Measurements from ENCODE around the gene TBC1D5.

Gene TBC1D5

DNA sequence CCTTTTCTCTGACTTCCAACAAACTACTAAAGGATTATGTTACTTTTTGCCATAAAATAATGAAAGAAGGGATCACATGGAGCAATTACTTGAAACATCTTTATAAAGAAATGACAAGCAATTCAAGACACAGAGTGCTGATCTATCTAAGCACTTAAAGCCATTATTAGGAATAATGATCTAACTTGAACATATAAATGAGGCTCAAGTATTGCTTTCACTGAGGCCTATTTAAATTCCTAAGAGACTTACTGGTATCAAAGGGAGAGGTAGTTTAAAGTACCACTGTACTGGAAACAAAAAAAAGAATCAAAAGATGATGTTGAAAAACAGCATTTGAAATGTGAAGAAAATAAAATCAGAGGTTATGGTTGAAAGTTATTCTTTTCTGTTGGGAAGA lies 482.2 kb downstream of the TBC1D5 start:
- no peak for DNase-seq

DNA sequence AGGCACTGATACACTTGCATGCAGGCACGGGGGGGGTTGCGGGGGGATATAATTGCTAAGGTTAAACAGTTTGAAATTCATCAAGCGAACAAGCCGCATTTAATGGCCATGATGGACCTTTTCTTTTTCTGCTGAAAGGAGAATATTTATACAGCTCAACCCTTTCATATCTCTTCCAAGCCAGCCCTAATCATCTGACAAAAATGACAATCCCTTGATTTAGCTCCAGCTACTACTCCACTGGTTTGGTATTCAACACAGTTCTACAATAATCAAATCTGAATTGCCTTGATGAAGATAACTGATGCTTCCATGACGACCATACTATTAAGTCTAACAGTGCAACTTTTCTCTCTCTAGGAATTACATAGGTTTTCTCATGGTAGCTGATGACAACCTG lies 482.7 kb downstream of the TBC1D5 start:
- no peak for DNase-seq

DNA sequence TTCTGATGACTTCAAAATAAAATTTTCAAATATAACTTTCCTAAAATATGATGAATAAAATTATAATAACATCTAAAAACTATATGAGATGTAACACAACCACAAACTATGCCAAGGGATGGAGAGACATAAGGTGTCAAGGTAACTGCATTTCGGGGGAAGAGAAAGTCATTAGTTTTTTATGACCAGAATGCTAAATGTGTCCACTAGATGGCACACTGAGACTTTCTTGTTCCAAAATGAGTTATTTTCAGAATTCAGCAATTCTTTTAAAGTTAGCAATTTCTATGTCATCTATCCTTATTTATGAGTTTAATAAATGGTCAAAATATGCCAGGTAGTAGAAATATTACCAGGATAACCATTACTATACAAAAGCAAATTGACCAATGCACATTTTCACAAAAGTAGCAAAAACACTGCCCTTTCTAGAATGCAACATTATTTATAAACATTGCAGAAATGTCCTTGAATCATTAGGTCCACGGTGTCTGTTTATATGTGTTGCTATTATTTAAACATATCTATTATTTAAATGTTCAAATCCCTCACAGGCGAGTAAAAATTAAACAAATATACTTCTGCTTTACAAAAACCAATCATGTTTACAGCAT lies 483.5 kb downstream of the TBC1D5 start:
- no peak for DNase-seq

DNA sequence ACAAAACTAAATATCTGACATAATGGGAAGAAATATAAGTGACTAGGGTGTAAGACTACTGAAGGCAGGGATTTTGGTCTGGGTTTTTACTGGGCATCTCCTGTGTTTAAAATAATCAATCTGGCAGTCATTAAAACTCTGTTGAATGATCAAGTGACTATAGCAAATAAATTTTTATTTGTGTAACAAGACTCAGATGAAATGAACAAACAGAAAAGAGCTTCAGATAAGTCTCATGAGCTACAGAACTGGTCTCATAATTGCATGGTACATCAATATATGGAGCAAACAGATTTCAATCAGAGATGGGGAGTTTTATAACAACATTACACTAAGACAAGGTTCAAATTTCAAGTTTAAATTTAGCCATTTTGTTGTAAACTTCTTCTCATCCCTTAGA lies 485.2 kb downstream of the TBC1D5 start:
- DNase-seq, result no peak

DNA sequence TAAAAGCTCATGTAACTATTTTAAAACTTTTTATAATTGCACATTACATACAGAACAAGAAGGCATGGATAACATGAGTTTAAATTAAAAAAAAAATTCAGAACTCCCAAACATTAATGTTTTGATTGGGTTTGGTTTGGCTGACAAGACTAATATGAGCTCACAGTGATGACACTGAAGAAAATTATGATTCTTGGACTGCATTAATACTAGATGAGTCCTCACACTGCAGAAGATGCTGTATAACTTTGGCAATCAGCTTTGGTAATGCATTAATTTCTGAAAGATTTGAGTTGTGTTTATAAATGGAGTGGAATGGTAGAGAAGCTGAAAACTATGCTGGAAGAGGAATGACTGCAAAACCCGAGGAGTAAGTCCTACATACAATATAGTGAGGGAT lies 498.8 kb downstream of the TBC1D5 start:
- no peak for DNase-seq

DNA sequence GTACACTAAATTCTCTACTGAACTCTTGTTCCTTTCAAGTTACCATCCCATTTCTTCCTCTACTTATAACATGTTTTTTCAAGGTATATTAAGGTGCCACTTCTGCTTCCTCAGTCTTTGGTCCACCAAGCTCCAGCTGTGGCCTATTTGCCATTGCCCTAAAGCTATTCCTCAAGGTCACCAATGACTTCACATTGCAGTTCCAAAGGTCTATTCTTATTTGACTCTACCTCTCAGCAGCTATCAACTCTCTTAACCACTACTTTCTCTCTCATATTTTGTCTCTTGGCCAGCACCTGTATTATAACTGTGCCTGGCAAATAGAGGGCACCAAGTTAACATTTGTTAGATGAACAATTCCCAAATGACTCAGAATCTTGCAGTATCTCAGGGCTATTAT lies 503.0 kb downstream of the TBC1D5 start:
- no peak for DNase-seq

DNA sequence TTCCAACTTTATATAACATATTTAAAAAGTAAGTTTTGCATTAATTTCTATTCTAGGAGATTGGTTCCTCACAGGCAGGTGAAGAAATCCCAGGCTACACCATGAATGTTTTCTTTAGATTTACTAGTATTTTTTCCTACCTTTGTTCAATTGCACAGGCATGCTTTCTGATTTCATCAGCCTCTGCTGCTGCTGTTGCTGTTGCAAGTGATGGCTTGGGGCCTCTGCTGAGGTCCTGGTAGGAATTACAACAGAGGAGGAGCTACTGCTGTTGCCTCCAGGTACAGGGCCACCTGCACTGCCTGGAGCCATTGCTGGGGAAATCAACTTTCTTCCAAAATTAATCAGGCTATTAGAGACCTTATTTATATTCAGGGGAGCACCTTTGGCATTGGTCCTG lies 504.4 kb downstream of the TBC1D5 start:
- DNase-seq, result no peak

DNA sequence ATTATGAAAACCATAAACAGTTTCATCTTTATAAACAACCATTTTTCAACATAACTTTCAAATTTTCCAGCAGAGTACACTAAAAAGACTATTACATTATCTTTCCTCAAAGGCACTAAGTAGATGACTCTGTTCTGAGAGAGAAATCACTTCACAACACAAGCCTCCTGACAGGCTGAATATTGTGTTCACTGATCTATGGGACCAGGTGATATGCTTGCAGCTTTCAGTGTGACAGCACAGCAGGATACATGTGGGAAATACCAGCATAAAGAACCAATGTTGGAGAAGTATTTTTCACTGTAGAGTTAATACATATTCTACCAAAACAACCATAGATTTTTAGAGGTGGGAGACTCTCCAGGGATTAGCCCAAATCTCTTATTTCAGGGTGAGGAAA lies 507.1 kb downstream of the TBC1D5 start:
- no peak for DNase-seq

DNA sequence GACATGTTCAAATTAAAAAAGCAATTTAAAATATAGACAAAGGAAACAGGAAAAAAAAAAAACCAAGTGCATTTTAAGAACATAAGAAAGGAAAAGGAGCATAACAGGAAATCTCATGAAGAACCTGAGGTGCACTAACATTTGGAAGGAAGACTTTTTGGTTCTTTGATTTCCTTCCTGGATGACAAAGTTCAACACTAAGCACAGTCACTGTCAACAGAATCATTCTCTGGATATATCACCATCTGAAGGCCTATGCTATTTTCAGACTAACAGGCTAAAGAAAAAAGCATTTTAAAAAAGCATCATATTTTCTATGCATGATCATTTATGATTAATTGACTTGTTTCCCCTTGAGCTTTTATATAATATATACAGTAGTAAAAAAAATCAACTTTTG lies 508.0 kb downstream of the TBC1D5 start:
- no peak for DNase-seq

DNA sequence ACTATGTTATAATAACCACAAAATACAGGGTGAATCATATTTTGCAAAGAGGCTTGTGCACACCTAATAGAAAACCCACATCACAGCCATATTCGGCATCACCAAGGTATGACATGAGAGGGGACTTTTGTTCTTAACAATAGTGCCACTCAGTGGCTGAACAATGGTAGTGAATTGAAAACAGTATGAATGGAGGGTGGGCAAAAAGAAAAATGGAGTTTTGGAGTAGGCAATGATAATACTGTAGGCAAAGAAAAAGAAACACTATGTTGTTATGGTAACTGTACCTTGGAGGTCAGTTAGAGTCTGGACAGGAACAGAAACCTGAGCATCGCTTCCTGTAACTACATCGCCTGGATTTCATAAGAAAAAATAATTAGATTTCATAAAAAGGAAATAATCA lies 509.0 kb downstream of the TBC1D5 start:
- DNase-seq, result peak in 1 of 2 experiments; percentile 48

DNA sequence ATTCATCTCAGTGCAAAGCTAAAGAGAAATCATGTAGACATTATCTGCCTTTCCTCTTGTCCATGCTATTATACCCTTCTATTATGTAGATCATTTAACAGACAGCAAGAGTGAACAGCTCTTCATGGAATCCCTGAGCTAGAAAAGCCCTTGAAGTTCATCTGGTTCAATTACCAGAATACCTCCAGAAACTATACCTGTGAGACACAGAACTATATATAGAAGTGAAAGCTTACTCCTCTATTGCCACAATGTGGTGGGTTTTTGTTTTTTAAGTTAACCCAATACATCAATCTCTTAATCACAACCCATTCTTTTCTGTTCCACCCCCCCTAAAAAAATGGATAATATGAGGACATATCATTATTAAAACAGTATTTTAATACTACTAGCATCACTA lies 510.0 kb downstream of the TBC1D5 start:
- no peak for DNase-seq

DNA sequence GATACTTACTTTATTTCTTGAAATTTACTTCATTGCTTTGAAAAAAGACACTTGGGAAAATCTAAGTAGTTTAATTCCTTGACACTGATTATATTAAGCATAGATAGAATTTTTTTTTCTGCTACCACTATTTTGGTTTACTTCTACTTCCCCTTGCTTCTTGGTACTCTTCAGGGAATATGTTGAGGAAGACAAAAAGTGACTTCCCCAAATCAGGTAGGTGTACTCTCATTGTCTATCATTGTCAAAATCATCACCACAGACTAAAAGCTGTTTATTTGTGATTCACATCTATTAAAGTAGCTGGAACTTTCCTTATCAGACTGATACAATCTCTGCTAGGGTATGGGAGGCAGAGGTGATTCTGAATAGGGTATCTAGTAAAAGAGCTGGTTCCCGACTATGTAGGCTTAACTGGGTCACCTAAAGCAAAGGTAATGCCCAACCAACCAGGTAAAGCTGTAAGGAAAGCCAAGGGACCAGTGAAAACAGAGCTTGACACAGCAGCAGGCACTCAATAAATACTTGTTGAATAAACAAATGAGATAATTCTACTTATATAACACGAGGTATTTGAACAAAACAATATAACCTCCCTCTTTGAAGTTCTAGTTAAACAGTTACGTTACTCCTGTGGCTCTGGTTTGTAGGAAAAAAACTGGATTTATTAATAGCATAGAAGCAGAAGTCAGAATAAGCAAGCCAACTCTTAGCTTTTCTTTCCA lies 510.7 kb downstream of the TBC1D5 start:
- DNase-seq, result no peak

DNA sequence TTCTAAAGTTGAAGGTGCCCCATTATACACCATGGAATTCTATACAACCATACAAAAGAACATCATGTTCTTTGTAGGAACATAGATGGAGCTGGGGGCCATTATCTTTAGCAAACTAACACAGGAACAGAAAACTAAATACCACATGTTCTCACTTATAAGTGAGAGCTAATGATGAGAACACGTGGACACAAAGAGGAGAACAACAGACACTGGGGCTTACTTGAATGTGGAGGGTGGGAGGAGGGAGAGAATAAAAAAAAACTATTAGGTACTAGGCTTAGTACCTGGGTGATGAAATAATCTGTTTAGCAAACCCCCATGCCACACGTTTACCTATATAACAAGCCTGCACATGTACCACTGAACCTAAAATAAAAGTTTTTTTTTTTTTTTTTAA lies 515.0 kb downstream of the TBC1D5 start:
- no peak for DNase-seq

DNA sequence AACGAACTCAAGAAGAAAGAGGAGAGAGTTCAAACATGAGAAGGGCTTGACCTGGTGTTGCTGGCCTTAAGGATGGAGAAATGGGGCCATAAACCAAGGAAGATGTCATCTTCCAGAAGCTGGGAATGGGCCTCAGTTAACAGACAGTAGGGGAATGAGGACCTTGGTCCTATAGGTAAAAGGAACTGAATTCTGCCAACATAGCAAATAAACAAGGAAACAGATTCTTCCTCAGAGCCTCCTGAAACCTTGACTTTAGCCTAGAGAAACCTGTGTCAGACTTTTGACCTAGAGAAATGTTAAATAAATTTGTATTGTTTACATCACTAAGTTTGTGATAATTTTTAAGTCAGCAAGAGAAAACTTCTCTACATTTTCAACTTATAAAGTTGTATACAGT lies 520.9 kb downstream of the TBC1D5 start:
- DNase-seq, result no peak

DNA sequence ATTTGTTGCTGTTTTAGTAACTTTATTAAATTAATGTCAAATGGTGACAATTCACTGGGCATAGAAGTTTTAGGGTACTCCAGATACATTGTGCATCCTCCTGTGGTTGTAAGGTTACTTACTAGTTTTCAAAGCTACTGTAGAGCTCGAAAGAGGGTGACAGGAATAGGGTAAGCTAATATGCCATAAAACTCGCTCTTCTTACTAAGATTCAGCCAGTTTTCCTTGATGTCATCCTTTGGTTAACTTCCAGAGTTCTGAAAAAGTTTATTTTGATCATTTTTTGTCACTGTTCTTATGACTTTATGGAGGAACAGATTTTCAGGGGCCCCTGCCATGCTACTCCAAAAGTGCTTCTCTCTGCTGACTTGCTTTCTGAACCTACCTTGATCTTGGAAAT lies 522.8 kb downstream of the TBC1D5 start:
- DNase-seq, result no peak

DNA sequence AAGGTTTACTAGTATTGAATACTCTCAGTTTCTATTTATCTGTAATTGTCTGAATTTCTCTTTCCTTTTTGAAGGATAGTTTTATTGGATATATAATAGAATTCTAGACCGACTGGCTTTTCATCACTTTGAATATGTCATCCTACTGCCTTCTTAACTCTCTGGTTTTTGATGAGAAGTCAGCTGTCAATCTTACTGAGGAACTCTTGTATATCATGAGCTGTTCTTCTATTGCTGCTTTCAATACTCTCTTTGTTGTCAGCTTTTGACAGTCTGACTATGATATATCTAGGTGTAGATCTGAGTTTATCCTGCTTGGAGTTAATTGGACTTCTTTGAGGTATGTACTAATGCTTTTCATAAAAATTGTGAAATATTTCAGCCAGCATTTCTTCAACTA lies 523.8 kb downstream of the TBC1D5 start:
- DNase-seq, result no peak

DNA sequence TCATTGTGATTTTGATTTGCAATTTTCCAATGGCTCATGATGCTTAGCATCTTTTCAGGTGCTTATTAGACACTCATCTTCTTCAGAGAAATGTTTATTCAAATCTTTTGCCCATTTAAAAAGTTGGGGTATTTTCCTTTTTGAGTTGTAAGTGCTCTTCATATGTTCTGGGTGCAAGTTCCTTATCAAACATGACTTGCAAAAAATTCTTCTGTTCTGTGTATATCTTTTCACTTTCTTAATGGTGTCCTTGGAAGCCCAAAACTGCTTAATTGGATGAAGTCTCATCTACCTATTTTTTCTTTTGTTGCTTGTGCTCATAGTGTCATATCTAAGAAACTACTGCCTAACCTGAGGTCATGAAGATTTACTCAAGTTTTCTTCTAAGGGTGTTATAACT lies 524.8 kb downstream of the TBC1D5 start:
- no peak for DNase-seq

DNA sequence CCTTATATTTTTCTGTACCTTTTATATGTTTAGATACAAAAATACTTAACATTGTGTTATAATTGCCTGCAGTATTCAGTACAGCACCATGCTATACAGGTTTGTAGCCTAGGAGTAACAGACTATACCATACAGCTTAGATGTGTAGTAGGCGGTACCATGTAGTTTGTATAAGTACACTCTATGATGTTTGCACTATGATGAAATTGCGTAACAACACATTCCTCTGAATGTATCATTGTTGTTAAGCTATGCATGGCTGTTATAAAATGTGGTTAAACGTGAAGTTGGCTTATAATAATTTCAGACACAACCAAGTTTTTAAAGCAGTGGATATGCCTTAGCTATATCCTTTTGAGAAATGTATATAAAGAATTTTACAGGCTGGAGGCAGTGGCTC lies 529.3 kb downstream of the TBC1D5 start:
- no peak for DNase-seq

DNA sequence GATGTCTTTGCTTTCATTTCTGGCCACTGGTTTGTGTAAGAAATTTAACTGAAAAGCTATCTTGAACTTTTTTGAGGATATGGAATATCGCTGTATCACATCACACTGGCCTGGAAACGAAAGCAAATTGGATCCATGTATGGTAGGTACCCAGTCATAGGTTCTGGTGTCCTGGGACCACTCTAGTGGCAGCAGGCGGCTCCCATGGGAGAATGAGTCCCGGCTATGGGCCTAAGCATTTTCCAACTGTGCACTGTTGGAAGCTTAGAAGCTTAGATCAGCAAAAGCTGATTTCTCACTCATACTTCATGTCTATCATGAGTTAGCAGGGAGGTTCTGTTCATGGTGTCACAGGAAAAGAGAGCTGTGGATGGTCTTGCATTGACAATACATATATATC lies 534.5 kb downstream of the TBC1D5 start:
- no peak for DNase-seq

DNA sequence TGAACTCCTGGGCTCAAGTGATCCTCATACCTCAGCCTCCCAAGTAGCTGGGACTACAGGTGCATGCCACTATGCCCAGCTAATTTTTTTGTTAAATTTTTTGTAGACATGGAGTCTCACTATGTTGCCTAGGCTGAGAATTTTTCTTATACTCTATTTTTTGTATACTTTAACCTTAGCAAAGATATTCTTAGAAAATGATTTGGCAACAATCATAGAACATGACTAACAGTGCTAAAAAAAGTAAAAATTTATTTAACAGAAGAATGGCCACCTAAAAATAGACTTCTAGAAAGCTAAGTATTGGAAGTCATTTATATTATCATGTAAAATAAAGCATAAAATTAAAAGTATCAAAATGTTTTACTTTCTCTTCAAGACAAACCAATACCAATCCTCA lies 535.4 kb downstream of the TBC1D5 start:
- no peak for DNase-seq

DNA sequence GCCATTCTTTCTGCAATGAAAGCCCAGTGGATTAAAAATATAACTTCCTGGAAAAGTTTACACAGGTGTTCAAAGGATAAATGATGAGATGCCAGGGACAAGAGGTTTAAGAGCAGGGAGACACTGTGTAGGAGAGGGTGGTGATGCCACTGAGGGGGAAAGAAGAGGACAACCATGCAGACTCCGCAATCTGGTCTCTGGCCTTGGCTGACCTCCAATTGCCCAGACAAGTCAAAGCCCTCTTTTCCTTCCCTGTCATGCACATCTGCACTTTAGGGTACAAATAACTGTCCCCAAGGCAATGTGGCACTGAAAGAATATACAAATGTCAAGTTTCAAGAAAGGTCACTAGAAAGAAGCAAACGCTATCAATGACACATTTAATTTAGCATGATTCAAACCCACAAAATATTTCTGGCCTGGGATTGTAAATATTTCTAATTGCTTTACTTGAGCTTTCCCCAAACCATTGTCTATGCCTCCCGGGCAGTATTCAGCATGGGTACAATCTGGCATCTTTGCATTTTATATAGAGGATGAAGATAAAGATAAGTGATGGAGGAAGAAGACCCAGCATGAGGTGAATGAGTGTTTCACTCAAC lies 538.3 kb downstream of the TBC1D5 start:
- DNase-seq, result no peak

DNA sequence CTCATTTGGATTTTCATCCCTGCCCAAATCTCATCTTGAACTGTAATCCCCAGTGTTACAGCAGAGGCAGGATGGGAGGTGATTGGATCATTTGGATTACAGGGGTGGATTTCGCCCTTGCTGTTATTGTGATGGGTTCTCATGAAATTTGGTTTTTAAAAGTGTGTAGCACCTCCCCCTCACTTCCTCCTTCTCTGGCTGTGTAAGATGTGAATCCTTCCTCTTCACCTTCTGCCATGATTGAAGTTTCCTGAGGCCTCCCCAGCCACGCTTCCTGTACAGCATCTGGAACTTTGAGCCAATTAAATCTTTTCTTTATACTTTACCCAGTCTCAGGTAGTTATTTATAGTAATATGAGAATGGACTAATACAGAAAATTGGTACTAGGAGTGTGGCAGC lies 540.9 kb downstream of the TBC1D5 start:
- no peak for DNase-seq

DNA sequence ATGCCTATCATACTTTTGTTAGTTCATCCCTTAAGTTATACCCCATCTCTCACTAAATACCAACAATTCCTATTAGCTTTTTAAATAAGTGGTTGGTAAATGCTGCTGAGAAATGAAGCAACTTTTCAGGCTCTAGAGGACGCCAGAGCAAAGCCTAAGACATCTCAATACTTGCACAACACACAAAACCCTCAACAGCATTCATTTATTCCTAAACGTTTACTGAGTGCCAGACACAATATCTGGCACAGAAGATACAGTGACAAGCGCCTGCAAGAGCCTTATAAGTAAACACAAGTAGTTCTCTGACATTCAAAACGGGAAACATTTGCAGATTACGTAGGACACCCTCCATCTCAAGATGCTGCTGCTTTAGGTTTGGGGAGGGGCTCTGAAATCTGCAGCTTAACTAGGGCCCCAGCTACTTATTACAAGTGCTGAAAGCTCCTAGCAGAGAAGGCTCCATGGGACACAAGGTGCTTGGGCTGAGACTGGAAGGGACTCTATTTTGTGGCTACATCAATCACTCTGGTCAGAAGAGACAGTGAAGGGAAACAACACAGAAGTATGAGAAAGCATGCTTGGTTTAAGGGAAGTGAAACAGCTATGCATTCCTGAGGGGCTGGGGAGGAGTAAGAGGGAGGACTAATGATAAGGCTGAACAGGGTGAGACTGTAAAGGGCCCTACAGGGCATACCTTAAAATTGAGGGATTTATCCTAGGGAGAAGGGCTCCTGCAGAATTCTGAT lies 546.4 kb downstream of the TBC1D5 start:
- no peak for DNase-seq

DNA sequence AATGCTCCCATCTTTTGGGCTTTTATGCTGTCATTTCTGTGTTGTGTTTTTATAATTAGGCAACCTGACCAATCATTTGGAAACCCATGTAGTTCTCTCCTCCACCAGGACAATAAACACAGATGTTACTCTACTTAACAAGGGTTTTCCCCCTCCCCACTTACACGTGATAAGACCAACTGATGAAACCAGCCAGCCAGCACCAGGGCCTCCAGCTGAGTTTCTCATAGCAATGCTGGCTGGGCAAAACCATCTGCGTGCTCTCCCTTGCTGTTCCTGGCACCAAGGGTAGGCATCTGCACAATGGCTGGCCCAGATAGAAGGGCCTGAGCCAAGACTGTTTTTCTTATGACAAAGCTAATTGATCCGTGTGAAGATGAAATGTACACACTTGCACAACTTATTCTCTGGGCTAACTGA lies 547.2 kb downstream of the TBC1D5 start:
- no peak for DNase-seq
